Glutamatergic neuron (in vitro differentiated cells): ENCODE data around the gene KCNH1. TPM values are rescaled to one million over a fixed set of nuclear protein-coding genes. Genes with fewer than 3 reads are reported as not detected.

Source experiments
- DNase-seq: peaks from one replicate; pipeline ENCODE4 v3.0.0; 2022
- H3K27ac Mint-ChIP-seq: one replicate; pipeline ENCODE4 v1.8.0; 2020; ENCODE audit warnings: mild to moderate bottlenecking, mixed read lengths, inconsistent platforms; ENCODE audit not compliant: unreplicated experiment
- H3K27me3 Mint-ChIP-seq: one replicate; pipeline ENCODE4 v1.8.0; 2020; ENCODE audit warnings: mild to moderate bottlenecking, moderate library complexity, mixed read lengths, inconsistent platforms; ENCODE audit not compliant: unreplicated experiment
- H3K36me3 Mint-ChIP-seq: one replicate; pipeline ENCODE4 v1.8.0; 2020; ENCODE audit warnings: mild to moderate bottlenecking, mixed read lengths, inconsistent platforms; ENCODE audit not compliant: unreplicated experiment
- H3K4me1 Mint-ChIP-seq: one replicate; pipeline ENCODE4 v1.8.0; 2020; ENCODE audit warnings: mild to moderate bottlenecking, low read depth, mixed read lengths, inconsistent platforms; ENCODE audit not compliant: unreplicated experiment
- H3K4me3 Mint-ChIP-seq: one replicate; pipeline ENCODE4 v1.8.0; 2020; ENCODE audit warnings: mild to moderate bottlenecking, mixed read lengths, inconsistent platforms; ENCODE audit not compliant: unreplicated experiment
- H3K9me3 Mint-ChIP-seq: one replicate; pipeline ENCODE4 v1.8.0; 2020; ENCODE audit warnings: mild to moderate bottlenecking, moderate library complexity, mixed read lengths, inconsistent platforms; ENCODE audit not compliant: unreplicated experiment
- CTCF ChIP-seq: fragments of 200-600 bp; sonication (generic); IDR thresholded peaks from one replicate; pipeline ENCODE4 v1.5.0; 2021; ENCODE audit not compliant: partially characterized antibody, unreplicated experiment
- total RNA-seq: library from RNA; stranded (reverse); fragmentation: NEBNext Ultra II Directional; extraction: Animal tissue kit (Norgen Biotek cat#: 25700); gene quantifications from one replicate; pipeline ENCODE4 v1.2.1, GENCODE V29; 2021; ENCODE audit not compliant: unreplicated experiment

The KCNH1 gene
- total RNA-seq, 1 donor from 2014 or later, result 7.8 TPM

GRCh38 chr1:210755991-210756659 is 377.8 kb downstream of the KCNH1 start:
- no peak overlapping the region for H3K4me3 Mint-ChIP-seq
- peaks cover 7% of the 10 kb centered on the region for H3K36me3 Mint-ChIP-seq
- H3K27ac Mint-ChIP-seq, result no peak overlapping the region
- H3K4me1 Mint-ChIP-seq, result peaks cover 18% of the 10 kb centered on the region
- peaks cover 3% of the 10 kb centered on the region for H3K9me3 Mint-ChIP-seq
- no peak for TF ChIP-seq CTCF
- H3K27me3 Mint-ChIP-seq, result peaks cover 1% of the 10 kb centered on the region
- no peak for DNase-seq

- H3K9me3 Mint-ChIP-seq, result peaks cover 3% of the 10 kb centered on the region
- DNase-seq, result no peak
- TF ChIP-seq CTCF, result no peak
- H3K27ac Mint-ChIP-seq, result no peak overlapping the region
- H3K4me1 Mint-ChIP-seq, result peaks cover 18% of the 10 kb centered on the region
- H3K4me3 Mint-ChIP-seq, result no peak overlapping the region
- H3K36me3 Mint-ChIP-seq, result peaks cover under 1% of the 10 kb centered on the region
- peaks cover 1% of the 10 kb centered on the region for H3K27me3 Mint-ChIP-seq
Measured at GRCh38 chr1:210754878-210755665, 378.9 kb downstream of the KCNH1 start.

DNA sequence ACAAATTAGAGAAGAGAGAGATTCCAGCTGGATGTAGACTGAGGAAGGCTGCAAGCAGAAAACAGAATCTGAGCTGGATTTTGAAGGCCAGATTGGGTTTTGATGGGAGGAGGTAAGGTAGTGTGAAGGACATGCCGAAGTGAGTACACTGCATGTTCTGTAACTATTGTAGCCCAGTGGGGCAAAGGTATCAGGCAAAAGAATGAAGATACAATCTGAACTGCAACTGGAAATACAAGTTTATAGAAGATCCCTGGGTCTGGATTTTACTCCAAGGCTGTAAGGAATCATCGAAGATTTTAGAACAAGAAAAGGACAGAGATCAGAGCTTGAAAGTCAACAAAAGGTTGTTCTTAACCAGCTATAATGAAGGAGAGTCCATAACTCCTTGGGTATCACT is 382.0 kb downstream of the KCNH1 start:
- H3K4me1 Mint-ChIP-seq, result peaks cover 22% of the 10 kb centered on the region
- no peaks in the 10 kb centered on the region for H3K36me3 Mint-ChIP-seq
- H3K27ac Mint-ChIP-seq, result no peak overlapping the region
- TF ChIP-seq CTCF, result no peak
- H3K27me3 Mint-ChIP-seq, result no peaks in the 10 kb centered on the region
- no peak overlapping the region for H3K4me3 Mint-ChIP-seq
- no peak for DNase-seq
- H3K9me3 Mint-ChIP-seq, result peaks cover 1% of the 10 kb centered on the region

DNA sequence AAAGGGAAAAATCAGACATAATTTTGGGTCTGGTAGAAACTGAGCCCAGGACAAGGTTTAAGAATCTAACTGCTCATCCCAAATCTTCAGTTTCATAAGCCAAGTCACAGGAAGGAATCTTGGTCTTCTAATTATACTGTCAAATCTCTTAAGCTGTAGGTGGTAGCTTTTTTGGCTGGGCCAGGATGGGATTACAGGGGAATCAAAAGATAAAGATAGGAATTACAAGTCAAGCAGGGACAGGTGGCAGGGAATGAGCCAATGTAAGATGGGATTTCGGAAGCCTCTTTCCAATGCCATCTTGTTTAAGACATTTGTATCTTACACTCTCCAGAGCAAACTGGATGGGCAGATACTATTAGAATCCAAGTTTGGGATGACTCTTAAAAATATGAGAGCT is 383.5 kb downstream of the KCNH1 start:
- Mint-ChIP-seq H3K9me3 (peaks cover 1% of the 10 kb centered on the region), H3K4me3 (no peak overlapping the region), H3K4me1 (peaks cover 13% of the 10 kb centered on the region), H3K27me3 (no peaks in the 10 kb centered on the region), H3K36me3 (no peaks in the 10 kb centered on the region), H3K27ac (no peak overlapping the region)
- no peak for DNase-seq
- no peak for TF ChIP-seq CTCF

DNA sequence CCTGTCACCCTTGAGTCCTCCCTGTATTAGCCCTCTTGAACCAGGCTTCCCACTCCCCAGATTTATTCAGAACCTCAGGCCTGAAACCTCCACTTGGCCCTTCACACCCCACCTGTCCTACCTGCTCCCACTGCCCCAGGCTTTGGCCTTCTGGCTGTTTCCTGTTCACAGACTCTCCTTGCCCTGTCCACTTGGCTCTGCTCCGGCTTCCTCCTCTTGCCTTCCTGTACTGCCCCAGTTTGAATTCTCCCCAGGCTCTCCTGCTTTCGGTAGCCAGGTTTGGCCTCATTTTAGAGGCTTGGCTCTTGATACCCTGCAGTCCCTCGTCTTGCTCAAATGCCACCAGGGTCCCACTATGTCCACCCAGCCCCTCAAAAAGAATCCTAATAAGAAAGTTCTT is 385.2 kb downstream of the KCNH1 start:
- Mint-ChIP-seq H3K27me3 (no peaks in the 10 kb centered on the region), H3K4me1 (peaks cover 4% of the 10 kb centered on the region), H3K27ac (no peak overlapping the region), H3K9me3 (peaks cover 1% of the 10 kb centered on the region), H3K4me3 (no peak overlapping the region), H3K36me3 (no peaks in the 10 kb centered on the region)
- DNase-seq, result no peak
- TF ChIP-seq CTCF, result no peak
